NCI-H446 treated with DMSO at 0.1 percent for 48 hours (cell line): Measurements from ENCODE around the gene GGPS1.
A peak's percentile ranks its signal among the peaks of the same experiment; 100 is the strongest.
"Not testable (repeated sequence)": the region's sequence is repeated elsewhere in the genome, so short reads cannot be mapped to it uniquely, and the experiment has no call there.

Source experiments
- DNase-seq: peaks from one replicate; lab custom pipeline; 2025; lab: John Stamatoyannopoulos, UW

GGPS1 gene

DNA sequence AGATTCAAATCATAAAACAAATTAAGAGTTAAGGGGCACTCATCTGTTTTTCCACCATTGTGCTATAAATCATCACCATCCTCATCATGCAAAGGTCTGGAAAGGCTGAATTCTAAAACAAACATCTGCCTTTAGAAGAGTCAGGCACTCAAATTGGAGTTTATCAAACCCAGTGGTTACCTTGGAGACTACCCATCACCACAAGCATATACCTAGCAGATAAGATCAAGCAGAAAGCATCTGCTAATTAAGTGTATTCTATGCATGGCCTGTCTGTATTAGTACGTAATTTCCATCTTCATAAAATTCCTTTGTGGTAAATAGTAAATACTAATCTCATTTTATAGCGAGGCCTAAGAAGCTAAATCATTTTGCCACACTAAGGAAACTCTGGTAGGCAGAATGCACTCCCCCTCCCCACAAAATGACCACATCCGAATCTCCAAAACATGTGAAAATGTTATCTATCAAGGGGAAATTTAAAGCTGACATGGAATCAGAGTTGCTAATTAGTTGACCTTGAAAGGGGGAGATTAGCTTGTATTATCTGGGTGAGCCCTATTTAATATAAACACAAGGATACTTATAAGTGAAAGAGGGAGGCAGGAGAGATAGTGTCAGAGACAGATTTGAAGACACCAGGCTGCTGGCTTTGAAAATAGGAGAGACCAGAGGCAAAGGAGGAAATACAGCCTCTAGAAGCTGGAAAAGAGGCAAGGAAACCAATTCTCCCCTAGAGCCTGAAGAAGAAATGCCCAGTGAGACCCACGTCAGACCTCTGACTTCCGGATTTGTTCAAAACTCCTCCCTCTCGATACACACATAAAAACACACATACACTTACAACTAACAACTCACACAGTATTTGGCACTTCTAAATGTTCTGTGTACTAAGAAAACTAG is 23.6 kb upstream of the GGPS1 start:
- no peak for DNase-seq

DNA sequence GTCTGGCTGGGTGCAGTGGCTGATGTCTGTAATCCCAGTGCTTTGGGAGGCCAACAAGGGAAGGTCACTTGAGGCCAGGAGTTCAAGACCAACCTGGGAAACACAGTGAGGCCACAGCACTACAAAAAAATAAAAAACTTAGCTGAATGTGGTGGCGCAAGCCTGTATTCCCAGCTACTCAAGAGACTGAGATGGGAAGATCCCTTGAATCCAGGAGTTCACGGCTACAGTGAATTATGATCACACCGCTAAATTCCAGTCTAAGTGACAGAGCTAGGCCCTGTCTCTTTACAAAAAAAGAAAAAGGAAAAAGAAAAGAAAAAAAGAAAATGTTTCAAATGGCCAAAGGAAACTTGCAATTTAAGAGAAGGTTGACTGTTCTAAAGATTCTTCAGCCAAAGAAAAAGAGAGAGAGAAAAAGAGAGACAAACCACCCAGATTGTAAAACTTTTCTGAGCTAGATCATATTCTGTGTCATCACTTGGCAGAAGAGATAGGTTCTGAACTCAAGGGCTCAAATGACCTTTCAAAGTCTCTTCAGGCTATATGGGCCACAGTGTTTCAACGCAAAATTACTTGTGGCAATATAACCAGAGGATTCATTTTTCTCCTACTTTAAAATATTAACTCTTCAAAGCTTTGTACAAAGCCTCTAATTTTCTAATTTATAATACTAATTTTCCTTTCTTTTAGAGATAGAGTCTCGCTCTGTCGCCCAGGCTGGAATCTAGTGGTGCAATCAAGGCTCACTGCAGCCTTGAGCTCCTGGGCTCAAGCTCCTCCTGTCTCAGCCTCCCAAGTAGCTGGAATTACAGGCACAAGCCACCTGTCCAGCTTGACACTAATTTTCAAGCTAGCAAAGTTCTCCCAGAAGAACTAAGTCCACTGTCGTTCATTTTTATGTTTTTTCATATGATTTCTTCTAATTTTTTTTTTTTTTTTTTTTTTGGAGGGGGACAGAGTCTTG is 20.9 kb upstream of the GGPS1 start:
- no peak for DNase-seq

DNA sequence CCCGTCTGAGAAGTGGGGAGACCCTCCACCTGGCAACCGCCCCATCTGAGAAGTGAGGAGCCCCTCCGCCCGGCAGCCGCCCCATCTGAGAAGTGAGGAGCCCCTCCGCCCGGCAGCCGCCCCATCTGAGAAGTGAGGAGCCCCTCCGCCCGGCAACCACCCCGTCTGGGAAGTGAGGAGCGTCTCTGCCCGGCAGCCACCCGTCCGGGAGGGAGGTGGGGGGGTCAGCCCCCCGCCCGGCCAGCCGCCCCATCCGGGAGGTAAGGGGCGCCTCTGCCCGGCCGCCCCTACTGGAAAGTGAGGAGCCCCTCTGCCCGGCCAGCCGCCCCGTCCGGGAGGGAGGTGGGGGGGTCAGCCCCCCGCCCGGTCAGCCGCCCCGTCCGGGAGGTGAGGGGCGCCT is 19.2 kb upstream of the GGPS1 start:
- not testable (repeated sequence) for DNase-seq

DNA sequence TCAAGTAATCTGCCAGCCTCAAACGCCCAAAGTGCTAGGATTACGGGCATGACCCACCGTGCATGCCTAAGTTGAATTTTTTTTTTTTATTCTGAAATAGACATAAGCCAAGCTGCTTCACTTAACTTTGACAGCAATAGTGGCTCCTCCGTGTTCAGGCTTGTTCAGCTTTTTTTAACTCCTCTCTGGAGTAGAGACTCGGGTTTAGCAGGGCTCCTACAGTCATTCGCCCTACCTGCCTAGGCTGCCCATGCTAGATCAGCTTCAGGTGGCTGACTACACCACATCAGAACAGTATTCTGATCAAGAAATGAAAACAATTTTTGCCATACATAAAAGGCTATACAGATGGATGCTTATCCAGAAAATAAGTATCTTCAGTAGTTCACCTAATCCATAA is 15.1 kb upstream of the GGPS1 start:
- DNase-seq: no peak

DNA sequence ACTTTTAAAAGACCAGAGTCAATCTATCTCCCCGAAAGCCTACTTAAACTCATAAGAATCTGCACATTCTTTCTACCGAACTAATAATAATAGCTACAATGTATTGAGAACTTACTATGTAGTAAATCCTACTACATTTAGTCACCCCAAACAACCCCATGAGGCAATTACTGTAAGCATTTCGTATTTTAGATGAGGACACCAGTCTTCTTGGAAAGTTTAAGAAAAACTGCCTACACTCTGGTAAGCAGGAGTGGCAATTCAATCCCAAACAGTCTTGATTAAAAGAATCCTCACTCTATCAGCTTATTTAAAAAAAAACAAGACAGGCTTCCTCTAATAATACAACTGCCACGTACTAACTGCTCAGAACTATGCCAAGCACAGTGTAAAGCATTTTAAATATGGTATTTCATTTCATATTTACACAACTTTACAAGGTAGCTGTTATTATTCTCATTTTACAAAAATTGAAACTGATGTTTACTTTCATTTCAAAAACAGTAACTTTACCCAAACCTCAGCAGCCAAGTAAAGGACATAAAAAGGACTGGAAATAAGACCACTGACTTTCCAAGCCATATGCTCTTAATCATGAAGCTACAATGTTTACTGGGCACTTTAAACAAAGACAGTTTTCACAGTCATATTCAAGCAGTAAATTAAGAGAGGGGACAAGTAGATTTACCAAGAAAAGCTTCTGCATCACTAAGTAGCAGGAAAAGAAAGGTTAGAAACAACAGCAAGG is 14.3 kb upstream of the GGPS1 start:
- DNase-seq: no peak

DNA sequence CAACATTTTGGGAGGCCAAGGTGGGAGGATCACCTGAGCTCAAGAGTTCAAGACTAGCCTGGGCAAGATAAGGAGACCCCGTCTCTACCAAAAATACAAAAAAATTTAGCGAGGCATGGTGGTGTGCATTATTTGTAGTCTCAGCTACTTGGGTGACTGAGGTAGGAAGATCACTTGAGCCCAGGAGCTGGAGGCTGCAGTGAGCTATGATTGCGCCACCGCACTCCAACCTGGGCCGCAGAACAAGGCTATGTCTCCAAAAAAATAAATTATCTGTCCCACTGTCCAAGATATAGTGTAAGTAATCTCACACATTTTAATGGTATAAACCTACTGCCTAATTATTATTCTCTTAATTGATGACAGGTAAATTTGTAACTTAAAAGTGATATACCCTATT is 13.2 kb upstream of the GGPS1 start:
- DNase-seq: no peak

DNA sequence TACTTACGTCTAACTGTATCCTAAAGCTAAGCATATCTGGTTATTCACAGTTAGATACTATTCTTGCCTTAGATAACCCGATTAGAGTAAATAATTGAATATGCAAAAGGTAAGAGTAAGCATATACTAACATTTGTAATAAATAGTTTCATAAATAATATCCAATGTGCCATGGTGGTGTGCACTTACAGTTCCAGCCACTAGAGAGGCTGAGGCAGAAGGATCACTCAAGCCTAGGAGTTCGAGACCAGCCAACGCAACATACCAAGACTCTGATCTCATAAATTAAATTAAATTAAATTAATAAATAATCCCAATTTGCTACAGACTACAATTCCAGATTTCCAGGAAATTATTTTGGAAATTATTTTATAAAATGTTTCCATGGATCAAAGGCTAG is 12.6 kb upstream of the GGPS1 start:
- no peak for DNase-seq

DNA sequence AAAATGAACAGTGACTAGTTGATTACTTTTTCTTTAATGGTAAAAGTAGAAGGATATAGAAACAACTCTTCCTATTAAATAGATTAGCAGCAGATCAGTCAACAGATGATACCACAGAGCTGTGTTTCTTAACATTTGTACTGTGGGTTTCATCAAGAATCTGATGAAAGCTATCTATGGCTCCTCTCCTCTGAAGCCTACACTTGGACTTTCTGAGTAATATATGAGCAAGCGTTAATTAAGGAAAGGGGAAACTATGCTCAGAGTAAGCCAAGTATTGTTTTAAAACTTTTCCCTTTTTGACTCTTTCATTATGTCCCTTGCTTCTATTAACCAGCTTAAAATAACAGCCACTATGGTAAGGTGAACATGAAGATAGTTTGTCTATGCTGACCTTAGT is 11.2 kb upstream of the GGPS1 start:
- no peak for DNase-seq

DNA sequence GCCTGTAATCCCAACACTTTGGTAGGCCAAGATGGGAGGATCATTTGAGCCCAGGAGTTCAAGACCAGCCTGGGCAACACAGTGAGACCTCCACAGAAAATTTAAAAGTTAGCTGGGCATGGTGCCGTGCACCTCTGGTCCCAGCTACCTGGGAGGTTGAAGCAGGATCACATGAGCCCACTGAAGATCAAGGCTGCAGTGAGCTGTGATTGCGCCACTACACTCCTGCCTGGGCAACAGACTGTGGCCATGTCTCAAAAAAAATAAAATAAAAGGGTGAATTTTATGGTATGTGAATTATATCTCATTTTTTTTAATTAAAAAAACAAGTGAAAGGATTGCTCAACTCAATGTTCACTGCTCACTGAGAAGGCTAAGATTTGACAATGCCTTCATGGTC is 9.1 kb upstream of the GGPS1 start:
- no peak for DNase-seq

DNA sequence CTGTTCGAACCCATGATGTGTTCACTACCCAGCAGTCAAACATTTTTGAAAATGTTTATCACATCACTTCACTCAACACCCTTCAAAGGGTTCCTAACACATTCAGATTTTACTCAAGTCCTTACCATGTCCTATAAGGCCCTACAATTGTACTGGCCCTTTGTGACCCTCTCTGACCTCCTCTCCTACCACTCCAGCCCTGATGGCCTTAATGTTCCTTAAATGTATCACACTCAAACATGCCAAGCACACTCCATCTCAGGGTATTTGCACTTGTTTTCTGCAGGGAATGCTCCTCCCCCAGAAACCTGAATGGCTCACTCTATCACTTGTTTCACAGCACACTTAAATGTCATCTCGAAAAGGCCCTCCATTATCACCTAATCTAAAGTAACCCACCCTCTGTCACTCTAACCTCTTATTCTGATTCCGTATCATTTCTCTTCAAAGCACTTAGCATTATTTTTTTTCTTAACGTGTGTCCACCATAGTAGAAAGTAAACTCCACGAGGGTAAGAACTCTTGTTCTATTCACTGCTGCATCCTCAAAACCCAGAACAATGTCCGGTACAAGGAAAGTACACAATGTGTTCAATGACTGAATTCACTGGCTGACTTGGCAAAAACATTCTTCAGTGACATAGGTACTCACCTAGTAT is 7.7 kb upstream of the GGPS1 start:
- DNase-seq: no peak

DNA sequence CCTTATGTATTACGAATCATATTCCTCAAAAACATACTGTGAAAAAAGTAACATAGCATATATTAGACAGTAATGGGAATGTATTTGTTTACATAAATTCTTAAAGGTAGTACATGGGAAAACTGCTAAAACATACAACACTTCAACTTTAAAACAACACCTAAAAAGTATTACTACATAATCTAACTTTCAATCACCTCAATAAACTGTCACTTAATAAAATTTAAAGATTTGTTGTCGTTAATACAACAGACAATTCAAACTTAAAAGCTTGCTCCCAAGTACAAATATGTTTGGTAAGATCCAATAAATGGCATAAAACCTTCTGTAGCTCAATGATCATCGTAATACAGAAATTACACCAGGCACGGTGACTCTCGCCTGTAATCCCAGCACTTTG is 4.1 kb upstream of the GGPS1 start:
- DNase-seq: no peak

DNA sequence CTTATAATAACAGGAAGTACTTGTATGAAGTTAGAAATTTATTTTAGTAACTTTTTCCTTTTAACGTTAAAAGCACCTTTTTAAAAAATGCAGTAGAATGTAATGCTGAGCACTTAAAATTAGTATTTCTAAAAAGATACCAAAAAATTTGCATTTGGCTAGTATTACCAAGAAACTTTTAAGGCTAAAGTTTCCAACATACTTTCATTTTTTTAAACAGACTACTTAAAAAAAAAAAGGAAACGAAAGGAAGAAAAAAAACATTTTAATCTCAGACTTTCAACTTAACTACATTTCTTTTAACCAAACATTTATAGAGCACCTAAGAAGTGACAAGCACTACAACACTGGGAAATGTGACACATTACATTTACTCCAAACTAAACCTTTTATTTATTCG is 3.2 kb upstream of the GGPS1 start:
- no peak for DNase-seq

DNA sequence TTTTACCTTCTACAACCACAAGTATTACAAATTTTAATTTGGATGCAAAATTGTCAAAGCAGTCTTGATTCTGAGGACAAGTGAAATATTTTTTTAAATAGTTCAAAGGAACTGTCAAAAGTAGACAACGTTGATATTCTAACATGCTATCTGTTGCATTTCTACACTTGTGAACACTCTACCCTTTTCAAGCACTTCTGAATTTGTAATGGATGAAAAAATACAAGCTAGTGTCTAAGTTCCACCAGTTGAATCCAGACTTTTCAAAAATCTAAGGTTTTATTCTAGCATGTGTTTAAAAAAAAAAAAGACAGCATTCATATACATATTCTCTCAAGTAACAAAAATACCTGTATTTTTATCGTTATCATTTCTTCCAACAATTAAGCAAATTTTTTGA is 2.5 kb upstream of the GGPS1 start:
- no peak for DNase-seq

DNA sequence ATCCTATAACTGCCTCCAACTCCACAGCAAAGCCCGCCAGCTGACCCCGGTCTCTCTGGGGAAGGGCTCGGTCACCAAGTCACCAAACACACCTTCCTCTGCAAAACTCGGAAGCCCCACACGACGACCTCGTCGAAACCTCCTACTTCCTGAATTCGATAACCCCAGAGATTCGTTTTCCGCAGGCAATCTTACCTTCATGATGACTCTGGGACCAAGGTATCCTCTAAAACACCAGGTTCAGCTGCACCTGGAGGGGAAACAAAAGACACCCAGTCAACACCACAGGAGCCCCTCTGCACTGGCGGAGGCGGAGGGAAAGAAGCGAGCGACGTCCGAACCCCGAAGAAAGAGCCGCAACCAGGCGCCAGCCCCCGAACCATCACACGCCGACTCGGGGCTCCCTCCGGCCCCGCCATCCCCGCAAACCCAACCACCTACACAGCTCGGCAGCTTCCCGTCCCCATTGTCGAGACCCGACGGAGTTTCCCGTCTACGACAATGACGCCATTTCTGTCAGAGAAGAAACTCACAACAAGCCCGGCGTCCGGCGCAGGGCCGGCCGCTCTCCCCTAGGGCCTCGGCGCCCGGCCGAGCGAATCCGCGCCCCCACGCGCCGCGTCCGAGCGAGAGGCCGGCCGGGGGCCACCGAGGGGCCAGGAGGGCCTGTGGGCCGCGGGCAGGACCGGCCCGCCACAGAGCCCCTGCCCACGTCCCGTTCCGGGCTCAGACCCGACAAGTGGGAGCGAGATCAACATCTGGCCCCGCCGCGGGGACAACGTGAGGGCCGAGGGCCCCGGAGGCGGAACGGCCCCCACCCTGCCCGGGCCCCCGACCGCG is 1.4 kb upstream of the GGPS1 start:
- DNase-seq: peak; percentile 46

DNA sequence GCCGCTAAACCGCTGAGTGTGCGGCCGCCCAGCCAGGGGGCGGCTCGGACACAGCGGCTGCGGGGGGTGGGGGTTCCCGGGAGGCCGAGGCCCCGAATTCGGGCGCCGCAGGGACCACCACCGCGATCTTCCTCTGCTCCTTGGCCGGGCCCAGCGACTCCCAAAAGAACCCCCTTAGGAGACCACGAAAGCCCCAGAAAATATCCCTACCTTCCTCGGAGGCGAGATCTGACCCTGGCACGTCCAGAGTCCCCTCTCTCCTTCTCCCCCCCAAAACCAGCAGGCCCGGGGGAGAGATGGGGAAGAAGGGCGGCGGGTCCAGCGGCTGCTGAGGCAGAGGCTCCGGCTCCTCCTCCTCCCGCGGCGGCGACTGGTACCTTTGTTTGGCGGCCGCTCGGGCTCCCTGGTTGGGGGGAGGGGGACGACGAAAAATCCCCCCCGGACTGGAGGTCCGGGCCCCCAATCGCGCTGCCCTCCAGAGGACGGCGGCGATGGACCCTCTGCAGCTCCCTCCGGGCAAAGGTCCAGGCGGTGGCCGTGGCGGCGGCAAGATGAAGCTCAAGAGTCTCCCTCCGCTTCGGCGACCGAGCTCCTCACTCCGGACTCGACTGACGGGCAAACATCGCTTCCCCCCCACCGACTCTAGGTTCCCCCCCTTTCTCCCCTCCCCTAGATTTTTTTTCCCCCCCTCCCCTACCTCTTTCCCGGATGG is 655 bp upstream of the GGPS1 start, which contains the start of gene ARID4B:
Gene ARID4B (minus strand): TSS at position 621 of the 712 bp plus-strand sequence. CDS start 1,260 bp downstream, outside the sequence.
- DNase-seq: no peak

DNA sequence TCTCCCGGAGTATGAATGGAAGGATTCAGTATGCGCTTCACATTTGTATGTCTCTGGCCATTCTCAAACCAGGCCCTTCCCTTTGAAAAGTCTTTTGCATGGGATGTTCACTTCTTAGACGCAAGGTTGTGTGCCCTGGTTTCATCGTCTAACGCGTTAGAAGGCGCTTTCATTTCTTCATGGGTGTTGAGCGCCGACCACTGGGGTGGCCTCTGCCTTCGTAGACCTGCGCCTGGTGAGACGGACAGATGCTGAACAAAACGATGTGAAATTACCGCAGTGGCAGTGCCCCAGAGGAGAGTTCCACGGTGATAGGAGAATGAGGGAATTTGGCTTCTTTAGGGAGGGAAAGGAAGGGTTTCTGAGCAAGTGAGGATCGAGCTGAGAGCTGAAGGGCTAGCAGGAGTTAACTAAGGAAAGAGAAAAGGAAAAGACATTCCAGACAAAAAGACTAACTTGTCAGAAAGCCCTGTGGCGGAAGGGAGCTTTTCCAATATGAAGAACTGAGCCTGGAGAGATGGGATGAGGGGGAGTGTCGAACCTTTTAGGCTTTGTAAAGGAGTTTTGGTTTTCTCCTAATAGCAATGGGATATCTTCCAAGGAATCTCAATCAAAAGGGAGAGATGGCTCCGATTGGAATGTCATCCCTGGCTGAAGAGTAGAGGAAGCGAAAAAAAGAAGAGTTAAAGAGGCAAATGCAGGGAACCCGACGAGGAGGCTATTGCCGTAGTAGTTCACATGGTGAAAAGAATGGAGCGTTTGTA is 951 bp downstream of the GGPS1 start:
- no peak for DNase-seq

DNA sequence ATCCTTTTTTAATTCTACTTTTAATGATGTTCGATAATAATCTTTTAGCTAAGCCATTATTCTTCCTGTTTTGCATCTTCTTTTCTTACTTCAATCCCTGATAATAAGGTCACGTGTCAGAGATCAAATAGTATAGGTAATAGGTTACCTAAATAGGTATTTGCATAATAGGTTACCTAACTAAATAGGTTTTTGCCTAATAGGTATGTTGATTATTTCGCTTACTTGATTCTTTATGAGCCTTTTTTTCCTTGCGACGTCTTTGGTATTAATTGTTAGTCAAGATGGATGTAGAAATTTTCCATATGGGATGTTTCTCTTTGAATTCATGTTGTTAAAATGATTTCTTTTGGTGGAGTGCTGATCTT is 2.5 kb downstream of the GGPS1 start:
- no peak for DNase-seq

DNA sequence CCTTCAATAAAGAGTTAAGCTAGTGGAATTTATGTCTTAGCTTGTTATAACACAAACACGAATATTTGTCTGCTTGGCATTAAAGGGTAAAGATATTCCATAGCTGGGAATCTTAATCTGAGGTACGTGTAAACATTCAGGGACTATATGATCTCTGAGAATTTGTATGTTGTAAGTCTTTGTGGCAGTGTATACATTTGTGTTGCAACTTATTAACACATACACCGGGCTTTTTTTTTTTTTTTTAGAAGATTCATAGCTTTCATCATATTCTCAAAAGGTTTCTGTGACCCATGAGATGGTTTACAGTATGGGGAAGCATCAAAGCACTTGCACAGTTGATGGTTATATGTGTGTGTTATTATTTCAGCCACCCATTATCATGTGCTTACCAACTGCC is 3.0 kb downstream of the GGPS1 start:
- DNase-seq: no peak

DNA sequence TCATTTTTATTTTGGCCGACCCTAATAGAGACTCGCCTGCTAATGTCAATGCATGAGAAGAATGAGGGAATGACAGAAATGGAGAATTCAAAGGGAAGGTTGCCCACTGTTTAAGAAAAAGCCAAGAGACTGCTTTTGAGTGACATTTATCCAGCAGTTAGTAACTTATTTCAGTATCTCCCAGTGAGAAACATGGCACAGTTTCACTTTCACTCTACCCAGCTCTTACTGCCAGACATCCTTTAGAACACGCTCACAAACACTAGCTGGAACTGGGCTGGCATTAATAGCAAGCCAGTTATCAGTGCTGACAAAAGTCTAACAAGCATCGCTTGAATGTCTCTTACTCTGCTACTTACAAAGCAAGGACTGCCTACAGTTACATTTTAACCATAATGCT is 8.5 kb downstream of the GGPS1 start:
- DNase-seq: no peak
